GM19023 (cell line): ENCODE measurements around the gene ZEB2.

Source experiments
- ATAC-seq: cut with Tn5 transposase; IDR thresholded peaks from one replicate; pipeline ENCODE4 v1.9.1; 2021; ENCODE audit warnings: mild to moderate bottlenecking, moderate library complexity; ENCODE audit not compliant: unreplicated experiment

The ZEB2 gene

DNA sequence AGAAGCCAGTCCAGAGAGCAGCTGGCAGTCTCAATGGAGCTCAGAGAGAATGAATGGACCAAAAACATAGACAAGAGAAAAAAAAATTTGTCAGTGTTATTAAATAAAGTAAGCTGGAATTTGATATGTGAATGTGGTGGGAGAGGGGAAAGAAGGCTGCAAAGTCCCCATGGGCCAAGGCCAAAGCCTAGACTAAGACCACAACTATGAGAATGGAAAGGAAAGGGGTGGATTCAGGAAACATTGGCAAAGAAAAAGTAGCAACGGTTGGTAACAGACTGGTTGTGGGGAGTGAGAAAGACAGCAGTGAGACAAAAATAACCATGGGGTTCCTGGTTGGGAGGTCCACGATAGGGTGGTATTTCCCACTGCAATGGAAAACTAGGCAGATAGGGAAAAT lies 47.0 kb downstream of the ZEB2 start:
- no peak for ATAC-seq

DNA sequence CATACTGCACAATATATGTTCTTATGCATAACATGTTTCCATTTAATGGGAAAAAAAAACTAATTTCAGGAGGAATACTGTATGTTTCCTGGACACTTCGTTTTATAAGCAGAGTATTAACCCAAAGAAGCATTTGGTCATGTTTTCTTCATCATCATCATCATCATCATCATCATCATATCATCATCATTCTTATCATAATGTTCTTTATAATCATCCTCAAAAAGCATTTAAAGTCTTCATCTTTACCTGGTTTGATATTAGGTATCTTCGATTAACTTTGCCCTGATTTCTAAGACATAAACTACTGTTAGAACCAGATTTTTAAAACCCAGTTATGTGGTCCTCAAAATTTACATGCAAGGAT lies 47.9 kb downstream of the ZEB2 start:
- no peak for ATAC-seq

DNA sequence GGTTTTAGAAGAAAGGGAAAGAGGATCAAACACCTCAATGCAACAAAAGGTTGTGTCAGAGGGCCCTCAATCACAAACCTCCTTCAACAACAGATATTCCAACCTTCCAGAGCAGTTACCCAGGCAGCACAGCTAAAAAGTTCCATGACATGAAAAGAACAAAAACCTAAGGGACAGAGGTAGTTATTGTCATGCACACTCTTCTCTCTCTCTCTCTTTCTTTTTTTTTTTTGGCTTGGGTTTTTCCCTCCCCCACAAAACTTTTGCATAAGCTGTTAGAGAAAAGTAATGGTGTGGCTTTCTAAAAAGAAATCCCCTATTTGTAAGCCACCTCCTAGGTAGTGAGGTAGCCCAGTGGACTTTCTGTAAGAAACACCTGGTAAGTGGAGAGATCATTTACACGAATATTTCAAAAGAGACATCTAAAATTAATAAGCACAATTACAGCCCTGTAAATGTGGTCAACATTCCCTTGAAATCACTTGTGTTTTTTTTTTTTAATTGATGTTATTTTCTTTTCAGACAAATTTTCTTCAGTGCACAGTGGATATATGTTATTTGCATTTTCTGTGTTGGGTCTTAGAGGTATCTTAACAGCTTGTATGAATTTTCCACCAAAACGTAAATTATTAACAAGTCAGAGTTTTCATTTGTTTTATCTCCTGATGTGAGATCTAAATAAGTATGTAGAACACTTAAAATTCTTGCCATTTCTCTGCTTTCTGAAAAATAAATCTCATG lies 48.4 kb downstream of the ZEB2 start:
- ATAC-seq, result peak; percentile 86

DNA sequence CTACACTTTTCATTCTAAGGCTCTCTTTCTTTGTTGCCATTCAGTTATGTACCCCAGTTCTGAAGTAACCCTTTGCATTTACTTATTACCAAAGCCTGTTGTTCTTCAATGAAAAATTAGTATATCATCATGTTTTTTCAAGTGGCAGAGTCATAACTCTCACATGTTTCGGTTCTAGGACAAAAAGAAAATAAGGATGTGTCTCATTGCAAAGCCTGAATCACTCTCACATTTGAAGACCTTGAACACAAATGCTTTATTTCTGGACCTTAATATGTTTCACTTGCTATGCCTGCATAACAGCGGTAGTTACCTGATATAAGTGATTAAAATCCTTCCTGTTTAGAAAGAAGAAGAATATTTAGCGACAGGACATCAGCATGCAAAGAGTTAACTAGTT lies 49.1 kb downstream of the ZEB2 start:
- ATAC-seq, result no peak

DNA sequence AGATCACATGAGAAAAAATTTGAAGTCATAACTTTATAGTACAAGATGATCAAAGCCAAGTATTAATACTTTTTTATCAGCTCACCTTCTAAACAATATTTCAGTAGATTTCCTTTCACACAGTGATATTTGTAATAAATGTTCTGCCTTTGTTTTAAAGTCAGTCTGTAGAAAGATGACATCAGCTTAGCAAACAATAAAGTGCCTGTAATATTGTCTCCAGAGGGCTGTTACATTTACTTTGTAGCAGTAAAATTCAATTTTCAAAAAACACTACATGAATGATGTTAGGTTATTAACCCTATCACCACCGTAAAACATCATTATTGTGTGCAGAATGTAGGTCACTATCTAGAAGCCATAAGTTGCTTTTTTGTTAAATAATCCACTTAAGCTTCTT lies 49.6 kb downstream of the ZEB2 start:
- no peak for ATAC-seq

DNA sequence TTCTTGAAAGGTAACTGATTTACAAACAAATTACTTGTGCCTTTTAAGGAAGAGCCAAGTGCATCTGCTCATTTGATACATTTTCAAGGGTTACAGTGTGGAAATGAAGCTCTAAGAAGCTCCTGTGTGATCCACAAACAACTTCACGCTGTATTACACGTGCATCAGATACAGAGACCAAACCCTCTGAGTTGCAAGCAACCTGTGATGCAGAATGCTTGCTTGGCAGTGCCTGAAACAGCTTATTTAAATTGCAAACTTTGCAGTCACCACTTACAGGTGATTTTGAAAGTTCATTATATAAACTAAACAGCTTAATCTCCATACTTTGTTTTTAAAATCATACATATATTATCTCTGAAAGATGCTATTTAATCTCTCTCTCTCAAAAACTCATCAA lies 50.1 kb downstream of the ZEB2 start:
- ATAC-seq, result no peak

DNA sequence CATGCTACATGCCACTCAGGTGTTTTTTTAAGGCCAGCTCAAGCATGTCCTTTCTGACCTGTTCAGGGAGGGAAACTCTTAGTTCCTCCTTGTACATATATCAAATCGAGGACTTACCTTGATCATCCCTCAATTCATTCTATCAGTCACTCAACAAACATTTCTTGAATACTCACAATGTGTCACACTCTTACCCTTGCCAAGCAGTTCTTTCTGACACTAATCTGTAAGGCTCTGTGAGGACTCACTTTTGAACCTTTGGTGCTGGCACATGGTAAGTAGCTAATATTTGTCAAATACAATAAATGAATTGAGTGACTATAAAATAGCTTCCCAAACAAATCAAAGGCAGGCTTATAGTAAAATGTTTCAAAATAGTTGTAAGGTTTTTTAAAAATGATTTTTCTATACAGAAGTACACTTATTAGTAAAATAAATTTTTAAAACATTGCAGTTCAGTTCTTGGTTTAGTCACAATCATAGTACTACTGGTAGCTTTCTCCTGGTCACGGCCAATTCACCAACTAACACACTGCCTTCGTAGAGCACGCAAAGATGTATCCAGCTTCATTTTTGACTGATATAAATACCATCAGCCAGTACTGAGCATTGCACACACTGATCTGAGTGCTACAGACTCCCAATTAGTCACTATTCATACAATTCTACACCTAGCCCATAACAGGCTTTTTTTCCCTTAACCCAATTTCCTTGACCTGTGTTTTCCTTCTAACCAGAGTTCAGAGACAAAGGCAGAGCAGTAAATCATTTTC lies 50.9 kb downstream of the ZEB2 start:
- no peak for ATAC-seq

DNA sequence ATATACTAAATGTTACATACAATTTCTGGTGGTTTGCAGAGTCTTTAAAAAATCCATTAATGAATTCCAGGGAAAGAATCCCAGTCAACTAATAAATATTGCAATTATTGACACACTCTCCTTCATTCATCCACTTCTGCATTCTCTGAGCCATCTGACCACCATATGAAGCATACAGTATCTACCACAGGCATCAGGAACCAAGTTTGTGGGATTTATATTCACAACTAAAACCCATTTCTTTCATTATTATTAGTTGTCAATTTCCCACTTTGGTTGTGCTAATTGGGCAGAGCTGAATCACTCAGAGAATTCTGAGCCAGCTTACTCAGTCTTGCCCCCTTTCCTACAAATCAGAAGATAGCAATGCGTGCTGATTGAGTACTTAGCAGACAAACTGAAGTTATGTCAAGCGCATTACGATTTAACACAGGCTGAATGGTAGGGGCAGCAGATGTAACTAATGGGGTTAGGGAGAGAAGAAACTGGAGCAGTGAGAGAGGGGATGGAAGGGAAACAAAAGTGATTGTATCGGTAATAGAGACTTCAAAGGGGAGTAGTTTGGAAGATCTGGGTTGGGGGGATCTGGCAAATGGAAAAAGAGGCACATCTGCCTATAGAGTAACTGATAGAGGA lies 52.3 kb downstream of the ZEB2 start:
- ATAC-seq, result no peak

DNA sequence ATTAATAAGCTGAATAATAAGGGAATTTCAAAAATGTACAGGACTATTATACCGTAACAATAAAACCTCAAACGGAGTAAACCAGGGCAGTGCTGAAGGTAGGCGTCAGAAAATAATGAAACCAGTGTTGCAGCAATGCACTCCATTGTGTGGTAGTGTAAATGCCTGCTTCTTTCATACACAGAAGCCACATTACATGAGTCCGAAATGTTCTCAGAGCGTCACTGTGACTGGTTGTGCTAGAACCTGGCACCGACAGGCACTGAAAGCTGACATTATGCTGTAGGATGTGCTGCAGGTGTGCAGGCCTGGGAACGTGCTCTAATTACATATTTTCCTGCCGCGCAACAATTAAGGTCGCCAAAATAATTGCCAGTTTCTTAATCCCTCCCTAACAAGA lies 53.3 kb downstream of the ZEB2 start:
- ATAC-seq, result no peak

DNA sequence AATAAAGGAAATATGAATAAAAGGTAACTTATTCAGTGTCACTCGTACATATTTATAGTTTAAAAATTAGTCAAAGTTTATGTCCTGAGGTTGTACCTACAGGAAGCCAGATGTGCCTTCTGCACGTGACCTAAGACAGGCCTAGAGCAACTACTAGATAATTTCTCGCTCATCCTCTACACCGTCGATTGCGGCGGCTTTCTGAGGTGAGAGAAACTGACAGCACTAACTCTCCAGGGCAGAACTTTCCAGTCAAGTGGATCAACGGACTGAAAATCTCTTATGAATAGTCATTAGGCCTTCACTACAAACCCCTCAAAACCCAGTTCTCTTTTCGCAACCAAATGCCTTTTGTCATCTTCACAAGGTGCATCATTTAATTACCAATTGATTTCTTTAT lies 54.2 kb downstream of the ZEB2 start:
- ATAC-seq, result no peak

DNA sequence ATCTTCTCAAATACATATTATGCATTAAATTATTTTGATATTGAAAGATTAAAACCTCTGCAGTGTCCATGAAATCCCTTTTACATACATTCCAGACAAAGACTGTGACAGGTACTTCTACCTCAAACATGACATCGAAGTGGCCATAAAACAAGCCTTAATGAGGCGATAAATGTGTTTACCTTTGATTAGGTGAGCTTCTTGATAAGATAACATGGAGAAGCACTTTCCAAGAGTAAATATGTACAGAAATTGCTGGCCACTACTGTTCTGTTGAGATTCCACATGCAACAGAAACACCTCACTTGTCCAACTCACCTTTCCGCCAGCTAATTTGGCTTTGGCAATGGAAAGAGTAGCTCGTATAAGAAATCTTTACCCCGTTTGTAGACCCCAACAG lies 55.2 kb downstream of the ZEB2 start:
- no peak for ATAC-seq

DNA sequence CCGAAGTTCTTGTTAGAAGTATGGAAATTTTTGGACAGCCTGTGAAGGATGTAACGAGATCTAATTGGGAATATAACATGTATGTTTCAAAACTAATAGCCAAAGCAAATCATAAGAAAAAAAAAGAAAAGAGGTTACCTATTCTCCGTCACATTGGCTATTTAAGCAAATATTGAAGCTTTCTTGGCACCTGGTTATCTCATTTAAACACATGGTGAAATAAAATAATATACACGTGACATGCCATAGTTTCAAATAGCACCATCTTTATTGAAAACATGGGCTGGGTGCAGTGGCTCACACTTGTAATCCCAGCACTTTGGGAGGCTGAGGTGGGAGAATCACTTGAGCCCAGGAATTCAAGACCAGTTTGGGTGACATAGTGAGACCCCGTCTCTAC lies 56.7 kb downstream of the ZEB2 start:
- no peak for ATAC-seq

DNA sequence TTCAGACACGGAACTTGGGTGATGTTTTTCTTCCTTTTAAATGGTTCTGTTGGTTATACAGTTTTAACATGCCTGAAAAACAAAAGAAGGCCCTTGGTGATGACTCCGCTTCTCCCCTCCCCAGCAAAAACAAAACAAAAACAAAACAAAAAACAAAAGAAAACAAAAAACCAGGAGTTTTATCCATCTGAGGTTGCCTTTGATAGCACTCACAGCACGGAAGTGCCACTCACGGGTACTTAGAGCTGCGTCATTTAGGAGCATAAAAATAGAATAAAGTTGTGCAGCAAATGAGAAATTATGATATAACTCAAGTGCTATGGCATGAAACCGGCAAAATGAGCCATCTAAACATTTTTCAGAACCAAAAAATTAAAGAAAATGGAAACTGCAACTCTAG lies 57.7 kb downstream of the ZEB2 start:
- ATAC-seq, result no peak

DNA sequence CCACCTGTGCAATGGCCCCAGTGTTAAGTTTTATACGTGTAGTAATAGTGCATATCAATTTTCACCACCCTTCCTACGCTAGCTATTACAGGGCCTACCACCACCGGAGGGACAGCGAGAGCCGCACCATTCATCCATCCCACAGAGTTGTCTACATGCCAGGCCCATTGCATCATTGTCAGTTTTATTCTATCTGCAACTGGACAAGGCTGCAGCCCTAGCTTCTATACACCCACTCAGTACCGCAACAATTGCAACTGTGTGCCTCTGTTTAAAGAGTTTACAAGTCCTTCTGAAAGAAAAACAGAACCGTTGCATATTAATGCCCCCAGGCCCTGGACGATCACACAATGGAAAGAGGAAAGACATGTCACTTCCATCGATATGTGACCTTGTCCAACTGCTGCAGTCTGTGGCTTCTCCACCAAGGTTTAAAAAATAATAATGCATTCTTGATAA lies 58.6 kb downstream of the ZEB2 start:
- no peak for ATAC-seq

DNA sequence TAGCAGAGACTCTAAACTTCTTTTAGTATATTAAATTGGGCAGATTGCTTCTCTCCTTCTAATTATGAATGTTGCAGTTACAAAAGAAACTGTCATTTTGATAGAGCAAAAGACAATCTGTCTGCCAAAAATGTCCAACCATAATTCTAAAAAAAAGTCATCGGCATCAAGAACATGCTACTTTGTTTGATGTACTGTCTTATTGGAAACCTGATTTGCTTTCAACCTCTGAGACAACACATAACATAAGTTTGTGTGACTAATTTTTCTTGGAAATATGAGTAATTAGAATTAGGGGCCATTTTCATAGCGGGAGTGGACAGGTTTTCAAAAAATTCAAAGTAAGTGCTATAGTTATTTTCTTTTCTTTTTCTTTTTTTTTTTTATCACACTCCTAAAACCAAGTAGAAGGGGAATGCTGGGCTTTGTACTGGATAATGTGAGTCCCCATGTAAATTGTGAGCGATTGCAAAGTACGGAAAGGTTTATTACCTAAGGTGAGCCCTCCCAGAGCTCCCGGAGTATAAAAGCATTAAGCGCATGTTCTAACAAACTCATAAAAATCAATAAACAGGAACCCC lies 59.1 kb downstream of the ZEB2 start:
- no peak for ATAC-seq

DNA sequence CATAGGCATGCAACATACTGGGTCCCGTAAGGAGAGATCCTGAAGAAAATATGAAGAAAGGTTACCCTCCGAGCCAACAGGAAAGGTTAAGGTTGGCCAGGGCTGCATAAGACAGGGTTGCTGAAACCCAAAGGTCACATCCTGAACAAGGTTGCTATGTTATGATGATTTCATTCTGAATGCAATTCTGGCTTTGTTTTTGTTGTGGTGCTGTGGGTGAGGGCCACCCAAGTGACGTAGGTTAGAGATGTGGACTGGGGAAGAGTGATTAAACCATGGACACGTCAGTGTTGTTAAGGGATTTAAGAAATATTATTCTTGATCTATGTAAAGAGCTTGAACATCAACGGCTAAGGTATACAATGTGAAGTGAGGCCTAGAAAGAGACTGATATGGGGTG lies 60.0 kb downstream of the ZEB2 start:
- ATAC-seq, result no peak

DNA sequence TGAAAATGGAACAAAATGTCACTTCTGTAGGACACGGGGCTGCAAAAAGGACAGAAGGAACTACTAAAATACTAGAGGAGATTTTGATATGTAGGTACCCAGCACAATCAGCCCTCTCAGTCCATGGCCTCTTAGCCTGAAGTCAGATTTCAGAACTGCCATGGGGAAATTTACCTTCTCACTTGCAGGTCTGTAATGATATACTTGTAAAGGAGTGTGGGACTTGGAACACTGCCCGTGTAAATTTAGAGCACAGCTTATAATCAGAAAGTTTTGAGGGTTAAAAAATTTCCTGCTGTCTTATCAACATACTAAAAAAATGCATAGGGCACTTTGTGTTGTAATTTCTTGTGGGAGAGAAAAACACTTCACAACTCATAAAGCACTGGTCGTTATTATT lies 60.6 kb downstream of the ZEB2 start:
- ATAC-seq, result no peak

DNA sequence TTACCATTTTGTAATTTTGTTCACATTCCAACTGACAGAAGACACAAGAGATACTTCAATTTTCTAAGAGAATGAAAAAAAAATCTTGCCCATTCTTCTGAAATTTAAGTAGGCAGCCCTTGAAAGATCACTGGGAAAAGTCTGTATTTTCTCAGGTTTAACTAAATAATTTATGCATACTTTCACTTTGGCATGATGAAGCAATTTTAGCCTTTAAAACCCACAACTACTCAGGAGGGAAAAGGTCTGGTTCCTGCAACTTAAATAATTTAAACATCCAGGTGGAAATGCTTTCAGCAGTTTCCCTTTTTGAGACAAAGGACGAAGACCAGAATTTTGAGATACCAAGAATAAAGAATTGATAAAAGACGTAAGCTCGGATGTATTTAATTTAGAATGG lies 61.4 kb downstream of the ZEB2 start:
- no peak for ATAC-seq

DNA sequence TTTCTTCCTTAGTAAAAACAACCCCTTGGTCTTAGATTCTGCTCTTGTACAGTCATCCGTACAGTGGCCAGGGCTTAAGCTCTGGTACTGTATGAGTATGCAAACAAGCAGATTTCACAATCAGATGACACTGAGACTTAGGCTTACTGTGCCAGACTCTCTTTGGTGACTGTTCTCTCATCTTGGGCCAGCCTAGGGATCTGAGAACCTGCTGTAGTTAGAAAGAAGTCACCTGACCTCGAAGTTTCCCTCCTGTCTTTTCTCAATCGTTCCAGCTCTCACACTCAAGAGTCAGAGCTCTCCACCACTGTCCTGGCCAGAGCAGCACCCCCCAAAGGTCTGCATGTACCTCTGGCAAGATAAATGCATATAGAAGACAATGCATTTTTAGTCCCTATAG lies 63.2 kb downstream of the ZEB2 start:
- peak; percentile 45 for ATAC-seq

DNA sequence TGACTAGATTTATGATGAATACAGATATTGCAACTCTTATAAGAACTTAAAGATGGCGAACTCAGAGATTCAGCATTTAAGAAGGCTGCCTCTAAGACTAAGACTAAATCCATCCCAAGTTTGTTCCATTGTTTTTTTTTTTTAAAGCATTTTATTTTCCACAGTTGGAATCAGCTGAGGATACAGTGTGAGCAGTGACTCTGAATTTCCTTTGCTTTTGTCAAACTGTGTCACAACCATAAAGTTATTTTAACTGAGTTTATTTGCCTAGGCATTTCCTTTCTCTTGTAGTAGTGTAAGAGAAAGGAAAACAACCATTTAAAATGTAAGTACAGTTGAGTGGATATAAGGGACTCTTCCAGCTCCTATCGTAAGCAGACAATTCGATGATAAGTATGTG lies 63.9 kb downstream of the ZEB2 start:
- no peak for ATAC-seq

DNA sequence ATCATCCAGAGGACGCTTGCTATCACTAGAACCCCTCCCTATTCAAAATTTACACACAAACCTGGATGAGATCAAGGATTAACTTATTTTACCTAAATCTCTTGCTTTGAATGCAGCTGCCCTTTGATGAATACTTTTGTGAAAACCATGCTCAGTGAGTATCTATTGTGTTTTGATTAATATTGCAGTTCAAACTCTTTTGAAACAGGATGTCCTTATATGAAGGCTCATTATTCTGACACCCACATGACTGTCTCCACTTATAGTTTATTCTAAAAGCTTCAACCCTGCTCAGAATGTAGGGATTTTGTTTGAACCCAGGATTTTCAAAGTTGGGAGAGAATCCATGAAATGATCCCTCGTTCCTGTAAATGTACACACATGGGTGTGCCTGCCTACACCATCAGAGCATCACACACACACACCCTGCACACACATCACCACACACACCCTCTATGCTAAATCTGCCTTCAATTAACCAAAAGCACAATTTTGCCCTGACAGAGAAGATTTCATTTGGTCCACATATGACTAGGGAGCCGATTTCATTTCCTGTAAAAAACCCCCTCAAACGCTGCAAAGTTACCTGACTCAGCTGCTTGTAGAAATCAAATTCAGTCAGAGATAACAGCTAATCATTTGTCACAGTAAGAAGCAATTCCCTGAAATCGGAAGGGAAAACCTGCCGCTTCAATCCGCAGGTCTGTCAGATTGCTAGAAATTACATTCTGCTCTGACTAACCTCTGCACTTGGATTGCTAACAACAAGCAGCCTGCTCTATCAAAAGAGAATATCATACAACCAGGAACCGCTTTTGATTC lies 65.2 kb downstream of the ZEB2 start:
- peak; percentile 62 for ATAC-seq
